ENCODE measurements around the gene PDE4B.

- TF ChIP-seq NR2C2 (CRISPR knock-in tag; IDR thresholded peaks at IDR 0.05; ENCODE audit: borderline replicate concordance) (no peak), ESRRA (CRISPR knock-in tag; IDR thresholded peaks at IDR 0.05; ENCODE audit: low read depth) (no peak), MBNL3 (CRISPR knock-in tag; conservative IDR thresholded peaks at IDR 0.05) (no peak), CTCF (CRISPR knock-in tag; IDR thresholded peaks at IDR 0.05) (no peak), KLF16 (CRISPR knock-in tag; IDR thresholded peaks at IDR 0.05) (no peak)
Measured at GRCh38 chr1:65844296-65844695, 51.6 kb downstream of the PDE4B start.

Measured in HepG2 (cell line).